KMS-11 (cell line): ENCODE results near the gene SMYD2.

Source experiments
- H2AFZ ChIP-seq: fragments of 200-600 bp; sonication (generic); 2 replicates; pipeline ENCODE4 v1.6.1; 2016; ENCODE audit warnings: antibody characterized with exemption, mixed run types, low read depth
- H3K27ac ChIP-seq: fragments of 200-600 bp; sonication (generic); 2 replicates; pipeline ENCODE4 v1.6.1; 2016; ENCODE audit warnings: mild to moderate bottlenecking, mixed run types
- H3K27me3 ChIP-seq: fragments of 200-600 bp; sonication (generic); 2 replicates; pipeline ENCODE4 v1.6.1; 2017; ENCODE audit warnings: mild to moderate bottlenecking, low read depth, mixed run types, moderate library complexity; ENCODE audit not compliant: insufficient read depth
- H3K36me3 ChIP-seq: fragments of 200-600 bp; sonication (generic); 2 replicates; pipeline ENCODE4 v1.6.1; 2017; ENCODE audit warnings: mild to moderate bottlenecking, mixed run types; ENCODE audit not compliant: insufficient read depth
- H3K4me1 ChIP-seq: fragments of 200-600 bp; sonication (generic); 2 replicates; pipeline ENCODE4 v1.6.1; 2016; ENCODE audit warnings: mild to moderate bottlenecking, low read depth, mixed run types; ENCODE audit not compliant: poor library complexity, severe bottlenecking
- H3K4me2 ChIP-seq: fragments of 200-600 bp; sonication (generic); 2 replicates; pipeline ENCODE4 v1.7.0; 2016; ENCODE audit warnings: mild to moderate bottlenecking, mixed run types
- H3K4me3 ChIP-seq: fragments of 200-600 bp; sonication (generic); IDR thresholded peaks from 2 replicates; pipeline ENCODE4 v1.6.1; 2017; ENCODE audit warnings: low read depth, low read length, mixed read lengths; ENCODE audit not compliant: insufficient read depth
- H3K79me2 ChIP-seq: fragments of 200-600 bp; sonication (generic); 2 replicates; pipeline ENCODE4 v1.6.1; 2016; ENCODE audit warnings: low read depth, mixed run types; ENCODE audit not compliant: insufficient read depth
- H3K9ac ChIP-seq: fragments of 200-600 bp; sonication (generic); 2 replicates; pipeline ENCODE4 v1.6.1; 2016; ENCODE audit warnings: mild to moderate bottlenecking, mixed run types
- H4K20me1 ChIP-seq: fragments of 200-600 bp; sonication (generic); 2 replicates; pipeline ENCODE4 v1.6.1; 2016; ENCODE audit warnings: mild to moderate bottlenecking, mixed run types; ENCODE audit not compliant: insufficient read depth
- TF ChIP-seq, protein P1 (sequence below): fragments of 200-600 bp; sonication (generic); conservative IDR thresholded peaks from 2 replicates; pipeline ENCODE4 v1.6.1; 2017; ENCODE audit warnings: low read depth, mild to moderate bottlenecking, antibody characterized with exemption, low read length, moderate library complexity, mixed read lengths

Gene SMYD2

DNA sequence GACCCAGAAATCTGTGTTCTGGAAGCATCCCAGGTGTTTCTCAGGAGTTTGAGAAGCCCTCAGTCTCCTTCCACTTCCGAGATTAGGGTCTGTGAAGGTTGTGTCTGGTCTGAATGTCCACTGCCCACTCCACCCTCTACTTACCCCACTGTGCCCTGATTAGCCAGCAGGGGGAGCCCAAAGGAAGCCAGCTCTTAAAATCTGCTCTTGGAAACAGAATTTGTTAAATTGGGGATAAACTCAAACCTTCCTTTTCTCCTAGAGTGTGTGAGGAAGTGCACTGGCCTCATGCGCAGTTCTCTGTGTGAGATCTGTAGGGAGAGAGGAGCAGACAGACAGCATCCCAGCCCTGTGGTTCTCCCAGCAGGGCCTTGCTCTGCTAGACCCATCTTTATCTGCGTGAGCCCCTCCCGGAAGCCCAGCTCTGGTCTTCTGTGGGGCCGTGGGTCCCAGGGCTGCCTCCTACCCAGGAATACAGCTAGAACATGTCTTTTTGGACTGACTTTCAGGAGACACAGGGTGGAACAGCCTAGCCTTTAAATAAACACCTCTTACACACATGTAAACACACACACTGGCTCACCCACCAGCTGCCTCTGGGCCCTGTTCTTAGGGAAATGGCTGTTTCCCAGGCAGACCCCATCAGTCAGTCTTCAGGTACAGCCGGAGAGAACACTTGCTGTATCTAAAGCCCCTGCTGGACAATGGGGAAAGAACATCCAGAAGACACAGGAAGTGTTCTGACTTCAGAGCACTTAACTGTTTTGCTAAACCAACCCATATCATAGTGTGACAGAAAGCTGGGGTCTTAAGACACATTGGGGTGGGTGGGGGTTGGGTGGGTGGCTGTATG is 52.2 kb downstream of the SMYD2 start:
- Histone ChIP-seq H3K4me2 (no peak overlapping the region), H3K27me3 (no peaks in the 10 kb centered on the region), H3K4me3 (no peak overlapping the region), H4K20me1 (no peaks in the 10 kb centered on the region), H3K36me3 (no peaks in the 10 kb centered on the region; the same call in 1 of the 2 replicates), H3K4me1 (peaks cover 12% of the 10 kb centered on the region), H3K79me2 (no peaks in the 10 kb centered on the region), H3K27ac (no peak overlapping the region), H2AFZ (no peak overlapping the region), H3K9ac (no peak overlapping the region)
- TF ChIP-seq, protein P1, sequence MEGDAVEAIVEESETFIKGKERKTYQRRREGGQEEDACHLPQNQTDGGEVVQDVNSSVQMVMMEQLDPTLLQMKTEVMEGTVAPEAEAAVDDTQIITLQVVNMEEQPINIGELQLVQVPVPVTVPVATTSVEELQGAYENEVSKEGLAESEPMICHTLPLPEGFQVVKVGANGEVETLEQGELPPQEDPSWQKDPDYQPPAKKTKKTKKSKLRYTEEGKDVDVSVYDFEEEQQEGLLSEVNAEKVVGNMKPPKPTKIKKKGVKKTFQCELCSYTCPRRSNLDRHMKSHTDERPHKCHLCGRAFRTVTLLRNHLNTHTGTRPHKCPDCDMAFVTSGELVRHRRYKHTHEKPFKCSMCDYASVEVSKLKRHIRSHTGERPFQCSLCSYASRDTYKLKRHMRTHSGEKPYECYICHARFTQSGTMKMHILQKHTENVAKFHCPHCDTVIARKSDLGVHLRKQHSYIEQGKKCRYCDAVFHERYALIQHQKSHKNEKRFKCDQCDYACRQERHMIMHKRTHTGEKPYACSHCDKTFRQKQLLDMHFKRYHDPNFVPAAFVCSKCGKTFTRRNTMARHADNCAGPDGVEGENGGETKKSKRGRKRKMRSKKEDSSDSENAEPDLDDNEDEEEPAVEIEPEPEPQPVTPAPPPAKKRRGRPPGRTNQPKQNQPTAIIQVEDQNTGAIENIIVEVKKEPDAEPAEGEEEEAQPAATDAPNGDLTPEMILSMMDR: peak; percentile 99

DNA sequence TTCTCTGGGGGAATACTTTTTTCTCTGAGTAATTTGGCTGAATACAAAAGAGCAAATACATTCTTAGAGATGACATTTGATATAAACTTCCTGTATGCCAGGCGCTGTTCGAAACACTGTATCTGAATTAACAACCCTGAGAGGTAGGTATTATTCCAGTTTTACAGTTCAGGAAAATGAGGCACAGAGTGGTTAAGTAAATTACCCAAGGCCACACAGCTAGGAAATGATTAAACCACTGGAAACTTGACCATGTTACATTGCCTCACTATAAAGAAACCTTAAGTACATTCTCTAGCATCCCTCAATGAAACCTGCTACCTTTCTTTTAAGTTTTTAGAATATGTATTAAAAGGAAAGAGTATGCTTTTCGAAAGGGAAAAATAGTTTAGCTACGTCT is 54.6 kb downstream of the SMYD2 start:
- Histone ChIP-seq H2AFZ (no peak overlapping the region), H3K36me3 (no peaks in the 10 kb centered on the region; the same call in 1 of the 2 replicates), H3K4me2 (no peak overlapping the region), H3K79me2 (no peaks in the 10 kb centered on the region), H3K4me1 (peaks cover 12% of the 10 kb centered on the region), H3K9ac (no peak overlapping the region), H4K20me1 (no peaks in the 10 kb centered on the region), H3K27me3 (no peaks in the 10 kb centered on the region), H3K27ac (no peak overlapping the region), H3K4me3 (no peak overlapping the region)
- TF ChIP-seq, protein P1: no peak

DNA sequence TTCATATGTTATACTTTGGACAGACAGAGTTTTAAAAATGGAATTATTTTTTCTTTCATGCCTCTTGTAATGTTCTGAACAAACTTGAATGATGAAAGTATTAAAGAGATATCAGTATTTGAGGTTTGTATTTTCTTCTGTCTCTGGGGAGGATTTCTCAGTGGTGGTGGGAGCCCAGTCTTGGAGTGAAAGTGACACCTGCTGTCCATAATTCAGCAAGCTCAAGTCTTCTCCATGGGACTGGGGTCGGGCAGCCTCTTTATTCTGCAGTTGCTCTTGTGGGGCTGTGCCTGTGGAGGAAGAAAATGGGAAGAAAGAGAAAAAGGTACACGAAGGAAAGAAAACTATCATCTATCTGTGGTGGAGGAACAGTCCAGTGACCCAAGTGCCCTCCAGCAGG is 56.1 kb downstream of the SMYD2 start:
- Histone ChIP-seq H4K20me1 (no peaks in the 10 kb centered on the region), H3K79me2 (no peaks in the 10 kb centered on the region), H3K9ac (no peak overlapping the region), H3K4me3 (no peak overlapping the region), H3K36me3 (no peaks in the 10 kb centered on the region; the same call in 1 of the 2 replicates), H3K4me2 (no peak overlapping the region), H3K4me1 (peaks cover 12% of the 10 kb centered on the region), H3K27me3 (no peaks in the 10 kb centered on the region), H2AFZ (no peak overlapping the region), H3K27ac (no peak overlapping the region)
- TF ChIP-seq, protein P1: no peak

DNA sequence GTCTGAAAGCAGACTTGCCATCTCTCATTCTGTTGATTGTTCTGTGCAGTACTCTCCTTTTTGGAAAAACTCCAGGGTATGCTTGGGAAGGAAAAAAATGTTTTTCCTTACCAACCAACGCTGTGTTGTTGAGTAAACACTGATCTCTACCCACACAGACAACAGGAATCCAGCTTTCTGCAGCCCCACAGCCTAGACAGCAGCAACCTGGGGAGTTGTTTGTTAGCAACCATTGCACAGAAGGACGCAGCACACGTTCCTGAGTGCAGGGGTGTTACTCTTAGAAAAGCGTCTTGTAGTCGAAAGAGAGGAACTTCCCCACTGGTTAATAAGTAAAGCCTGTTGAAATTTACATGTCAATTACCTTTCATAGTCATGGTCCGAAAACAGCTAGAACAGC is 56.6 kb downstream of the SMYD2 start:
- TF ChIP-seq, protein P1: no peak

More for the DNA sequence above, 56.6 kb downstream of the SMYD2 start:
- Histone ChIP-seq H3K4me2 (no peak overlapping the region), H3K79me2 (no peaks in the 10 kb centered on the region), H3K36me3 (no peaks in the 10 kb centered on the region; the same call in 1 of the 2 replicates), H3K27me3 (no peaks in the 10 kb centered on the region), H3K4me1 (peaks cover 12% of the 10 kb centered on the region), H4K20me1 (no peaks in the 10 kb centered on the region), H2AFZ (no peak overlapping the region), H3K27ac (no peak overlapping the region), H3K9ac (no peak overlapping the region), H3K4me3 (no peak overlapping the region)
